Measurements from ENCODE around the gene EMP1. TPM values are rescaled to one million over a fixed set of nuclear protein-coding genes. Genes with fewer than 3 reads are reported as not detected.

Gene EMP1
- total and polyA plus RNA-seq, 9 of the 15 experiments (the other 6 are each of a cell fraction or from before 2014, with no cell fraction given) = 0.10 to 0.60 TPM; not detected in 7

DNA sequence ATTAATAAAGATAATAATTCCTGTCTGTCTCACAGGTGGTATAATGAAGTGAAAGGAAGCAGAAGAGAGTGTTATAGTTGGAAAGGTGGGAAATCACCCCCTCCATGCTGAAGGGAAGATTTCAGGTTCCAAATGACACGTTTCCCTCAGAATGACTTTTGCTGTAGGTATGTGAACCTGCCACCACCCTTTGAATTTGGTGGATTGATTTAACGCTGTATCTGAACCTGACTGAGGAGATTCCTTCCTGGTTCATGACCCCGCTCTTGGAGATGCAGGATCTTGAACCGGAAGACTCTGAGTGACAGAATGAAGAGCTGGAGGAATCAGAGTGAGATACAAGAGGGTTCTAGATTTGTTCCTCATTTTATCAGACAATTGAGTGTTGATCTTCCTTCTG lies 20.3 kb upstream of the EMP1 start:
- no peak for ATAC-seq
- Histone ChIP-seq H3K27me3 (ENCODE audit: control insufficient read depth in 2 of 2, insufficient read depth in 2 of 2, low read length in 2 of 2) (peaks cover 0 to 4% of the 10 kb centered on the region in 2 experiments; a peak in 1 of 5 replicates), H3K27ac (ENCODE audit: extremely low read depth, low read depth, low read length) (no peak overlapping the region), H3K4me2 (ENCODE audit: insufficient read depth, low read length) (no peak overlapping the region), H3K4me1 (replicated peaks in 1 of 2; ENCODE audit: control insufficient read depth in 2 of 2, insufficient read depth in 2 of 2, low read length in 2 of 2) (no peaks in the 10 kb centered on the region), H3K4me3 (no peak overlapping the region), H3K9ac (ENCODE audit: insufficient read depth in 1 of 2, low read depth in 2 of 2, low read length in 2 of 2) (no peak overlapping the region), H3K36me3 (ENCODE audit: control insufficient read depth, insufficient read depth, low read length) (no peaks in the 10 kb centered on the region), H3K9me3 (replicated peaks; ENCODE audit: control insufficient read depth, insufficient read depth, low read depth, low read length) (no peaks in the 10 kb centered on the region), H2AFZ (ENCODE audit: low read depth, low read length) (no peak overlapping the region), H4K20me1 (replicated peaks; ENCODE audit: control insufficient read depth, insufficient read depth, low read length) (no peaks in the 10 kb centered on the region), H3K9me1 (ENCODE audit: control insufficient read depth, insufficient read depth, low read length) (no peaks in the 10 kb centered on the region), H3K79me2 (ENCODE audit: control insufficient read depth, insufficient read depth, low read length) (no peaks in the 10 kb centered on the region)
- in situ Hi-C loops (cut with MboI) = no loop called here
- TF ChIP-seq TBP (optimal IDR thresholded peaks at IDR 0.05; ENCODE audit: low read depth, low read length) = no peak
- TF ChIP-seq, protein P1, sequence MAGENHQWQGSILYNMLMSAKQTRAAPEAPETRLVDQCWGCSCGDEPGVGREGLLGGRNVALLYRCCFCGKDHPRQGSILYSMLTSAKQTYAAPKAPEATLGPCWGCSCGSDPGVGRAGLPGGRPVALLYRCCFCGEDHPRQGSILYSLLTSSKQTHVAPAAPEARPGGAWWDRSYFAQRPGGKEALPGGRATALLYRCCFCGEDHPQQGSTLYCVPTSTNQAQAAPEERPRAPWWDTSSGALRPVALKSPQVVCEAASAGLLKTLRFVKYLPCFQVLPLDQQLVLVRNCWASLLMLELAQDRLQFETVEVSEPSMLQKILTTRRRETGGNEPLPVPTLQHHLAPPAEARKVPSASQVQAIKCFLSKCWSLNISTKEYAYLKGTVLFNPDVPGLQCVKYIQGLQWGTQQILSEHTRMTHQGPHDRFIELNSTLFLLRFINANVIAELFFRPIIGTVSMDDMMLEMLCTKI (IDR thresholded peaks at IDR 0.05; ENCODE audit: partially characterized antibody) = no peak
- no peak for TF ChIP-seq HDAC6 (IDR thresholded peaks at IDR 0.05; ENCODE audit: low read depth, low read length)
- TF ChIP-seq PURB (CRISPR knock-in tag; IDR thresholded peaks at IDR 0.05; ENCODE audit: low read depth) = no peak
- TF ChIP-seq ZNF57 (CRISPR knock-in tag; IDR thresholded peaks at IDR 0.05) = no peak
- TF ChIP-seq CREB1 (IDR thresholded peaks at IDR 0.05) = no peak
- no peak for TF ChIP-seq CREB1 (CRISPR knock-in tag; IDR thresholded peaks at IDR 0.05)
- no peak for TF ChIP-seq ZNF644 (tag; IDR thresholded peaks at IDR 0.05; ENCODE audit: low read depth)
- no peak for TF ChIP-seq SMAD2 (IDR thresholded peaks at IDR 0.05; ENCODE audit: low read depth, low read length)
- no peak for TF ChIP-seq CHD2 (IDR thresholded peaks at IDR 0.05; ENCODE audit: low read depth, low read length)
- TF ChIP-seq, protein P2, sequence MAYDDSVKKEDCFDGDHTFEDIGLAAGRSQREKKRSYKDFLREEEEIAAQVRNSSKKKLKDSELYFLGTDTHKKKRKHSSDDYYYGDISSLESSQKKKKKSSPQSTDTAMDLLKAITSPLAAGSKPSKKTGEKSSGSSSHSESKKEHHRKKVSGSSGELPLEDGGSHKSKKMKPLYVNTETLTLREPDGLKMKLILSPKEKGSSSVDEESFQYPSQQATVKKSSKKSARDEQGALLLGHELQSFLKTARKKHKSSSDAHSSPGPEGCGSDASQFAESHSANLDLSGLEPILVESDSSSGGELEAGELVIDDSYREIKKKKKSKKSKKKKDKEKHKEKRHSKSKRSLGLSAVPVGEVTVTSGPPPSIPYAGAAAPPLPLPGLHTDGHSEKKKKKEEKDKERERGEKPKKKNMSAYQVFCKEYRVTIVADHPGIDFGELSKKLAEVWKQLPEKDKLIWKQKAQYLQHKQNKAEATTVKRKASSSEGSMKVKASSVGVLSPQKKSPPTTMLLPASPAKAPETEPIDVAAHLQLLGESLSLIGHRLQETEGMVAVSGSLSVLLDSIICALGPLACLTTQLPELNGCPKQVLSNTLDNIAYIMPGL (CRISPR knock-in tag; IDR thresholded peaks at IDR 0.05) = no peak
- no peak for TF ChIP-seq ZNF239 (CRISPR knock-in tag; IDR thresholded peaks at IDR 0.05)
- TF ChIP-seq, protein P3, sequence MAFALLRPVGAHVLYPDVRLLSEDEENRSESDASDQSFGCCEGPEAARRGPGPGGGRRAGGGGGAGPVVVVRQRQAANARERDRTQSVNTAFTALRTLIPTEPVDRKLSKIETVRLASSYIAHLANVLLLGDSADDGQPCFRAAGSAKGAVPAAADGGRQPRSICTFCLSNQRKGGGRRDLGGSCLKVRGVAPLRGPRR (CRISPR knock-in tag; IDR thresholded peaks at IDR 0.05) = no peak
- no peak for TF ChIP-seq HNRNPK (IDR thresholded peaks at IDR 0.05; ENCODE audit: low read depth, low read length, poor library complexity, severe bottlenecking)
- no peak for TF ChIP-seq U2AF2 (optimal IDR thresholded peaks at IDR 0.05; ENCODE audit: low read depth, low read length)
- no peak for TF ChIP-seq ESRRB (CRISPR knock-in tag; IDR thresholded peaks at IDR 0.05; ENCODE audit: borderline replicate concordance)
- intact Hi-C loops (cut with micrococcal nuclease) = no loop called here
- no TSS peak for BruUV-seq (replicated peaks)
- ChIA-PET POLR2A (no interaction called here), CTCF (ENCODE audit: low intra/inter-chr PET ratio) (no interaction called here)
- DNase-seq (ENCODE audit: extremely low read depth in 1 of 4, low spot score in 3 of 4) = no peak
- no peak for FAIRE-seq
- 0% methylated on average over 4 of the region's 4 CpGs for WGBS (ENCODE audit: insufficient coverage, low coverage, missing lambda C conversion rate)
